Measurements from ENCODE around the gene LMX1B. TPM values are rescaled to one million over a fixed set of nuclear protein-coding genes. Genes with fewer than 3 reads are reported as not detected.

LMX1B gene
- total and polyA plus RNA-seq, 2 of the 4 experiments (the other 2 are of a cell fraction): not detected

DNA sequence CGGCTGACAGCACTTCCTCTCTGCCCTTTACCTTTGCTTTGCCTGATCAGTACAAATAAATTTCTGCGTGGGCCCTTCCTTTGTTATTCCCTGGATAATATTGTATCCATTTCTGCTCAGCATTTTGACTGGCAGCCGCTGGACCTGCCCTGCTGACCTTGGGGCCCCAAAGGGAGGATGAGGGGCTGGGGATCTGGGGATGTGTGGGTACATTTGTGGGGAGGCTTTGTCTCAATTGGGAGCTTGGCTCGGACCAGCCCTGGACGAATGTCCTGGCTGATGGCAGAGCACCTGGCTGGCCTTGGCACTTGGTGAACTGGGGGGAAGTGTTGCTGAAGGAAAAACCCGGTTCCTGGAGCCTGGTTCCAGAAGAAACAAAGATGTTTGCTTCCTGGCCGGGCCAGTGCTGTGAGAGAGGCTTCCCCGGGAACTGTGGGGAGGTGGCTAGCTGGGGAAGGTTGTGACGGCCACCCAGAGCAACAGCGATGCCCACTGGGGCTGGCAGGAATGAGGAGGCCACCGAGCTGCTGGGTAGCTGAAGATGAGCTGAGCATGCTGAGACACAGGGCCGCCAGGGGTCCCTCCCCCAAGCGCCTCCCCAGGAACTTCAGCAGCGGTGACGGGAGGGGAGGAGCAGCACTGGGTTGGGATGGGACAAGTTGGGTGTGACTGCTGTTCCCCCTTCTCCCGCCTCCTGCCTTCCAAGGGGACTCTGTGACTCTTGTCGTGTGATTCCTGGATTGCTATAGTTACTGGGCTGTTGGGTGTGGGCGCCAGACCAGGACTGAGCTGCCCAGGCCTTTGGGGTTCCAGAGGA, 8.4 kb downstream of the LMX1B start:
- no TSS peak for BruUV-seq (replicated peaks)

More for the DNA sequence above, 8.4 kb downstream of the LMX1B start:
- no peak overlapping the region for H3K4me2 ChIP-seq (ENCODE audit: low read depth, low read length)
- H3K27me3 ChIP-seq (ENCODE audit: control insufficient read depth, insufficient read depth, low read length): peaks cover 98% of the 10 kb centered on the region
- no peaks in the 10 kb centered on the region for H3K4me1 ChIP-seq (ENCODE audit: control insufficient read depth, insufficient read depth, low read length)
- ChIA-PET POLR2A (ENCODE audit: unreplicated experiment) (interaction anchor here (0.6 kb wide), 1 partner anchor 37 kb away, joined by 17 read pairs; no protein-coding TSS in a partner anchor), CTCF (no interaction called here)
- no peaks in the 10 kb centered on the region for H3K36me3 ChIP-seq (ENCODE audit: control insufficient read depth, insufficient read depth, low read length)
- H3K14ac ChIP-seq (replicated peaks; ENCODE audit: low read depth, low read length): no peak overlapping the region
- no peak overlapping the region for H3K4me3 ChIP-seq (ENCODE audit: insufficient read depth, low read depth, low read length)
- no peak overlapping the region for H4K8ac ChIP-seq (ENCODE audit: low read depth in 2 of 2, low read length in 2 of 2)
- H4K91ac ChIP-seq (ENCODE audit: insufficient read depth, low read depth, low read length): no peak overlapping the region
- intact Hi-C loops (cut with micrococcal nuclease): no loop called here
- H4K20me1 ChIP-seq (ENCODE audit: insufficient read depth, low read length): no peaks in the 10 kb centered on the region; the same call in 1 of the 2 replicates
- no peak overlapping the region for H2BK5ac ChIP-seq (ENCODE audit: low read depth, low read length, poor library complexity, severe bottlenecking)
- in situ Hi-C loops (cut with MboI; ENCODE audit: low sequenced_read_pairs): no loop called here
- H3K79me1 ChIP-seq (ENCODE audit: low read depth in 1 of 2, low read length in 2 of 2): no peaks in the 10 kb centered on the region
- no peak overlapping the region for H3K27ac ChIP-seq (ENCODE audit: insufficient read depth, low read length)
- no peak overlapping the region for H4K5ac ChIP-seq (ENCODE audit: low read depth, low read length)
- H2BK120ac ChIP-seq (ENCODE audit: low read depth, low read length): no peak overlapping the region
- dilution Hi-C loops (cut with HindIII; ENCODE audit: low sequenced_read_pairs, unreplicated experiment): no loop called here
- no peak overlapping the region for H2BK20ac ChIP-seq (ENCODE audit: low read depth, low read length)
- no peaks in the 10 kb centered on the region for H3K9me3 ChIP-seq (ENCODE audit: control insufficient read depth, insufficient read depth, low read length)
- H3K56ac ChIP-seq (ENCODE audit: extremely low read depth, insufficient read depth, low read length): no peak overlapping the region
- ATAC-seq (ENCODE audit: low read depth) (no peak), DNase-seq (no peak)
- H3K9me1 ChIP-seq (ENCODE audit: insufficient read depth, low read length): no peaks in the 10 kb centered on the region
- no peak overlapping the region for H3K23ac ChIP-seq (ENCODE audit: low read depth, low read length)
- H3K18ac ChIP-seq (ENCODE audit: low read depth, low read length): no peak overlapping the region
- 6% methylated on average over 8 of the region's 18 CpGs; no CpG with 5 or more reads in 1 of the 2 experiments for WGBS, 2 experiments (ENCODE audit: extremely low coverage in 2 of 2, insufficient read length in 1 of 2)
- H3K9ac ChIP-seq (ENCODE audit: low read depth, low read length): no peak overlapping the region
- TF ChIP-seq, protein P1, sequence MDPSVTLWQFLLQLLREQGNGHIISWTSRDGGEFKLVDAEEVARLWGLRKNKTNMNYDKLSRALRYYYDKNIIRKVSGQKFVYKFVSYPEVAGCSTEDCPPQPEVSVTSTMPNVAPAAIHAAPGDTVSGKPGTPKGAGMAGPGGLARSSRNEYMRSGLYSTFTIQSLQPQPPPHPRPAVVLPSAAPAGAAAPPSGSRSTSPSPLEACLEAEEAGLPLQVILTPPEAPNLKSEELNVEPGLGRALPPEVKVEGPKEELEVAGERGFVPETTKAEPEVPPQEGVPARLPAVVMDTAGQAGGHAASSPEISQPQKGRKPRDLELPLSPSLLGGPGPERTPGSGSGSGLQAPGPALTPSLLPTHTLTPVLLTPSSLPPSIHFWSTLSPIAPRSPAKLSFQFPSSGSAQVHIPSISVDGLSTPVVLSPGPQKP (IDR thresholded peaks at IDR 0.05; ENCODE audit: borderline replicate concordance, low read depth, low read length): no peak
- TF ChIP-seq MAFK (IDR thresholded peaks at IDR 0.05; ENCODE audit: low read depth, low read length): no peak
- TF ChIP-seq MXI1 (IDR thresholded peaks at IDR 0.05; ENCODE audit: borderline replicate concordance, low read depth, low read length): no peak
- TF ChIP-seq NFE2L2 (IDR thresholded peaks at IDR 0.05; ENCODE audit: low read depth, low read length): no peak
- TF ChIP-seq, protein P2, sequence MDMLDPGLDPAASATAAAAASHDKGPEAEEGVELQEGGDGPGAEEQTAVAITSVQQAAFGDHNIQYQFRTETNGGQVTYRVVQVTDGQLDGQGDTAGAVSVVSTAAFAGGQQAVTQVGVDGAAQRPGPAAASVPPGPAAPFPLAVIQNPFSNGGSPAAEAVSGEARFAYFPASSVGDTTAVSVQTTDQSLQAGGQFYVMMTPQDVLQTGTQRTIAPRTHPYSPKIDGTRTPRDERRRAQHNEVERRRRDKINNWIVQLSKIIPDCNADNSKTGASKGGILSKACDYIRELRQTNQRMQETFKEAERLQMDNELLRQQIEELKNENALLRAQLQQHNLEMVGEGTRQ (IDR thresholded peaks at IDR 0.05; ENCODE audit: low read depth, low read length): no peak
- TF ChIP-seq CEBPB (IDR thresholded peaks at IDR 0.05; ENCODE audit: low read depth, low read length): no peak
- no peak for TF ChIP-seq CHD1 (IDR thresholded peaks at IDR 0.05; ENCODE audit: low read depth, low read length)
- no peak for TF ChIP-seq BHLHE40 (IDR thresholded peaks at IDR 0.05; ENCODE audit: low read depth, low read length)
- no peak for TF ChIP-seq MAZ (IDR thresholded peaks at IDR 0.05; ENCODE audit: borderline replicate concordance, low read depth, low read length)
- TF ChIP-seq FOS (IDR thresholded peaks at IDR 0.05; ENCODE audit: low read depth, low read length): no peak
- no peak for TF ChIP-seq SMC3 (IDR thresholded peaks at IDR 0.05; ENCODE audit: low read depth, low read length)
- no peak for TF ChIP-seq RAD21 (IDR thresholded peaks at IDR 0.05; ENCODE audit: low read length)
- no peak for TF ChIP-seq POLR2A (IDR thresholded peaks at IDR 0.05; ENCODE audit: low read depth, low read length)
- TF ChIP-seq, protein P3, sequence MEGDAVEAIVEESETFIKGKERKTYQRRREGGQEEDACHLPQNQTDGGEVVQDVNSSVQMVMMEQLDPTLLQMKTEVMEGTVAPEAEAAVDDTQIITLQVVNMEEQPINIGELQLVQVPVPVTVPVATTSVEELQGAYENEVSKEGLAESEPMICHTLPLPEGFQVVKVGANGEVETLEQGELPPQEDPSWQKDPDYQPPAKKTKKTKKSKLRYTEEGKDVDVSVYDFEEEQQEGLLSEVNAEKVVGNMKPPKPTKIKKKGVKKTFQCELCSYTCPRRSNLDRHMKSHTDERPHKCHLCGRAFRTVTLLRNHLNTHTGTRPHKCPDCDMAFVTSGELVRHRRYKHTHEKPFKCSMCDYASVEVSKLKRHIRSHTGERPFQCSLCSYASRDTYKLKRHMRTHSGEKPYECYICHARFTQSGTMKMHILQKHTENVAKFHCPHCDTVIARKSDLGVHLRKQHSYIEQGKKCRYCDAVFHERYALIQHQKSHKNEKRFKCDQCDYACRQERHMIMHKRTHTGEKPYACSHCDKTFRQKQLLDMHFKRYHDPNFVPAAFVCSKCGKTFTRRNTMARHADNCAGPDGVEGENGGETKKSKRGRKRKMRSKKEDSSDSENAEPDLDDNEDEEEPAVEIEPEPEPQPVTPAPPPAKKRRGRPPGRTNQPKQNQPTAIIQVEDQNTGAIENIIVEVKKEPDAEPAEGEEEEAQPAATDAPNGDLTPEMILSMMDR (conservative IDR thresholded peaks at IDR 0.05; ENCODE audit: low read depth, low read length): no peak
- TF ChIP-seq RFX5 (IDR thresholded peaks at IDR 0.05; ENCODE audit: low read depth, low read length): no peak
- no peak overlapping the region for H2BK15ac ChIP-seq (ENCODE audit: low read depth, low read length)
- H2AK9ac ChIP-seq (replicated peaks; ENCODE audit: low read depth, low read length, poor library complexity): no peak overlapping the region
- H3K4ac ChIP-seq (ENCODE audit: low read depth, low read length): no peak overlapping the region
- H2AK5ac ChIP-seq (ENCODE audit: low read depth, low read length): no peak overlapping the region
- no peak overlapping the region for H2AFZ ChIP-seq (replicated peaks; ENCODE audit: low read length, poor library complexity)

All from IMR-90 (cell line).